Liver (tissue), 9 donors: Measurements from ENCODE around the gene NOS1AP. TPM values are rescaled to one million over a fixed set of nuclear protein-coding genes. Genes with fewer than 3 reads are reported as not detected.

Source experiments
- DNase-seq: peaks from one replicate; pipeline ENCODE4 v3.0.0-alpha.2; 2017; ENCODE audit warnings: low spot score
- H3K27ac ChIP-seq, 2 donors: one replicate each; pipeline ENCODE4 v1.7.0; 2013; ENCODE audit warnings: inconsistent platforms in 2 of 2, low read length in 2 of 2, control low read depth in 1 of 2, low read depth in 1 of 2, mild to moderate bottlenecking in 1 of 2
- H3K27me3 ChIP-seq, 4 donors: one replicate each; pipeline versions ENCODE4 v1.6.1 to v1.7.0; 2013; ENCODE audit warnings: low read length in 3 of 4, inconsistent platforms in 1 of 4, mild to moderate bottlenecking in 1 of 4, moderate library complexity in 1 of 4; ENCODE audit not compliant: control insufficient read depth in 4 of 4, insufficient read depth in 4 of 4
- H3K36me3 ChIP-seq, 4 donors: one replicate each; pipeline versions ENCODE4 v1.6.1 to v1.7.0; 2013; ENCODE audit warnings: low read length in 3 of 4, mild to moderate bottlenecking in 3 of 4, low read depth in 1 of 4, moderate library complexity in 1 of 4; ENCODE audit not compliant: control insufficient read depth in 4 of 4, insufficient read depth in 3 of 4
- H3K4me1 ChIP-seq, 4 donors: one replicate each; pipeline versions ENCODE4 v1.6.1 to v1.7.0; 2013; ENCODE audit warnings: low read length in 3 of 4, mild to moderate bottlenecking in 3 of 4, moderate library complexity in 1 of 4; ENCODE audit not compliant: control insufficient read depth in 4 of 4, insufficient read depth in 4 of 4
- H3K4me3 ChIP-seq, 3 donors: one replicate each; pipeline versions ENCODE4 v1.6.1 to v1.7.0; 2013; ENCODE audit warnings: low read length in 3 of 3, control low read depth in 1 of 3, low read depth in 1 of 3, mild to moderate bottlenecking in 1 of 3
- H3K9ac ChIP-seq, 2 donors: one replicate each; pipeline ENCODE4 v1.7.0; 2013; ENCODE audit warnings: low read length in 2 of 2, mild to moderate bottlenecking in 2 of 2, moderate library complexity in 2 of 2, control low read depth in 1 of 2, low read depth in 1 of 2
- H3K9me3 ChIP-seq, 4 donors: one replicate each; pipeline versions ENCODE4 v1.6.1 to v1.7.0; 2013; ENCODE audit warnings: low read length in 3 of 4; ENCODE audit not compliant: control insufficient read depth in 4 of 4
- CTCF ChIP-seq: fragments of 150-350 bp; IDR thresholded peaks from 2 replicates; pipeline ENCODE4 v1.5.1; 2017; ENCODE audit warnings: improper control_type of control experiment, low read depth, low read length; ENCODE audit not compliant: missing input control
- EGR1 ChIP-seq, 2 donors: IDR thresholded peaks; 2 replicates each; pipeline ENCODE4 v1.6.1; 2016 to 2018; ENCODE audit warnings: antibody characterized with exemption in 2 of 2, low read depth in 2 of 2
- FOXA1 ChIP-seq: IDR thresholded peaks from 2 replicates; pipeline ENCODE4 v1.6.1; 2016; ENCODE audit warnings: antibody characterized with exemption
- FOXA2 ChIP-seq: IDR thresholded peaks from 2 replicates; pipeline ENCODE4 v1.6.1; 2016; ENCODE audit warnings: antibody characterized with exemption
- GABPA ChIP-seq, 2 donors: IDR thresholded peaks in 1 of 2; conservative IDR thresholded peaks in 1 of 2; 2 replicates each; pipeline ENCODE4 v1.6.1; 2016; ENCODE audit warnings: antibody characterized with exemption in 2 of 2, mild to moderate bottlenecking in 1 of 2, moderate library complexity in 1 of 2
- HNF4A ChIP-seq, 2 donors: conservative IDR thresholded peaks; 2 replicates each; pipeline ENCODE4 v1.6.1; 2016; ENCODE audit warnings: antibody characterized with exemption in 2 of 2, mild to moderate bottlenecking in 2 of 2
- HNF4G ChIP-seq: IDR thresholded peaks from 2 replicates; pipeline ENCODE4 v1.6.1; 2016; ENCODE audit warnings: antibody characterized with exemption
- JUND ChIP-seq, 2 donors: IDR thresholded peaks; 2 replicates each; pipeline ENCODE4 v1.6.1; 2016; ENCODE audit warnings: antibody characterized with exemption in 2 of 2
- MAX ChIP-seq: IDR thresholded peaks from 2 replicates; pipeline ENCODE4 v1.6.1; 2016; ENCODE audit warnings: antibody characterized with exemption
- NR2F2 ChIP-seq: IDR thresholded peaks from 2 replicates; pipeline ENCODE4 v1.6.1; 2016; ENCODE audit warnings: antibody characterized with exemption
- RAD21 ChIP-seq, 2 donors: IDR thresholded peaks; 2 replicates each; pipeline ENCODE4 v1.6.1; 2016; ENCODE audit warnings: antibody characterized with exemption in 2 of 2, mild to moderate bottlenecking in 2 of 2
- REST ChIP-seq: IDR thresholded peaks from 2 replicates; pipeline ENCODE4 v1.6.1; 2016; ENCODE audit warnings: antibody characterized with exemption, mild to moderate bottlenecking
- RXRA ChIP-seq, 2 donors: IDR thresholded peaks; 2 replicates each; pipeline ENCODE4 v1.6.1; 2017 to 2018; ENCODE audit warnings: antibody characterized with exemption in 2 of 2, mild to moderate bottlenecking in 1 of 2
- SP1 ChIP-seq: IDR thresholded peaks from 2 replicates; pipeline ENCODE4 v1.6.1; 2018; ENCODE audit warnings: antibody characterized with exemption, mild to moderate bottlenecking
- TAF1 ChIP-seq: conservative IDR thresholded peaks from 2 replicates; pipeline ENCODE4 v1.6.1; 2016; ENCODE audit warnings: antibody characterized with exemption, mild to moderate bottlenecking
- YY1 ChIP-seq: IDR thresholded peaks from 2 replicates; pipeline ENCODE4 v1.6.1; 2016; ENCODE audit warnings: antibody characterized with exemption, mild to moderate bottlenecking
- WGBS: extraction: QIAGEN DNeasy Blood & Tissue Kit; methylation state at CpG from one replicate; pipeline ENCODE4 v1.1.7; 2013; 5-methylcytosine and 5-hydroxymethylcytosine counted together
- polyA plus RNA-seq, 2 donors: library from polyadenylated mRNA; stranded (reverse) in 1 of 2; unstranded in 1 of 2; fragments of 200-250 nt in 1 of 2; fragments of >200 nt in 1 of 2; fragmentation: Nextera tagmentation in 1 of 2; extraction: Ambion mirVana in 1 of 2; gene quantifications; one replicate each; pipeline versions ENCODE4 v1.2.1 to v1.2.3, GENCODE V29; 2013 to 2015
- total RNA-seq, 2 donors: library from RNA; depleted of rRNA; stranded (reverse); fragments of >200 nt; gene quantifications; one replicate each; pipeline ENCODE4 v1.2.3, GENCODE V29; 2014
- TF ChIP-seq, protein P1 (sequence below): IDR thresholded peaks from 2 replicates; pipeline ENCODE4 v1.6.1; 2016; ENCODE audit warnings: antibody characterized with exemption
- TF ChIP-seq, protein P2 (sequence below): IDR thresholded peaks from 2 replicates; pipeline ENCODE4 v1.6.1; 2016; ENCODE audit warnings: antibody characterized with exemption
- donor health status: healthy.
- donor health status: healthy.
- donor health status: healthy.
- donor health status: healthy.
- donor health status: healthy.

Gene NOS1AP
- total and polyA plus RNA-seq, 4 donors: 1.4 to 13.0 (median 4.5) TPM

DNA sequence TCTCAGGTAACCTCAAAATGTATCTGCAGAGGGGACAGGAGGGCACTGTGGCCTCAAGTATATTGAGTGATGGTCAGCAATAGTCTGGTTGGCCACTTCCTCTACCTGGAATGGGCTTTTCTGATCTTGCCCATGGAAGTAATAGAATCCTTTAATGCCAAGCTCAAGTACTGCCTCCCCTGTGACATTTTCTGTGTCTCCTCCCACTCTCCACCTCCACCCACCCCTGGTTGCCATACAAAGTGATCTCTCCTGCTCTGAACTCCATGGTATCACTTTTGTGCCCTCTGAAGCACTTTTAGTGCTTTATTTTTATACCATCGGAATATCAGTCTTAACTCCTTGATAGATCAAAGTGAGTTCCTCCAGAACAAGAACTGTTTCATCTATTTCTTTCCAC, 9.2 kb upstream of the NOS1AP start:
- Histone ChIP-seq H3K9ac (no peak overlapping the region), H3K36me3 (no peaks in the 10 kb centered on the region), H3K4me3 (no peak overlapping the region), H3K9me3 (no peaks in the 10 kb centered on the region), H3K27me3 (no peaks in the 10 kb centered on the region), H3K27ac (no peak overlapping the region), H3K4me1 (peaks cover 0 to 3% (median 1%) of the 10 kb centered on the region in 4 donors)
- no peak for TF ChIP-seq TAF1
- WGBS: 94% methylated on average over 1 of the region's 1 CpG
- DNase-seq: no peak

GRCh38 chr1:162062542-162063015, 6.9 kb upstream of the NOS1AP start:
- no peak for TF ChIP-seq FOXA1
- no peak for TF ChIP-seq RXRA (IDR thresholded peaks at IDR 0.05)
- TF ChIP-seq CTCF: no peak
- TF ChIP-seq HNF4A (conservative IDR thresholded peaks at IDR 0.05): no peak
- no peak for TF ChIP-seq JUND (IDR thresholded peaks at IDR 0.05)
- no peak for TF ChIP-seq GABPA (IDR thresholded peaks at IDR 0.05 in 1 of 2, conservative IDR thresholded peaks at IDR 0.05 in 1 of 2)
- no peak for TF ChIP-seq YY1
- TF ChIP-seq REST: no peak
- TF ChIP-seq HNF4G: no peak
- no peak for TF ChIP-seq MAX
- no peak overlapping the region for H3K9ac ChIP-seq
- no peaks in the 10 kb centered on the region for H3K9me3 ChIP-seq
- H3K27ac ChIP-seq: no peak overlapping the region
- H3K4me1 ChIP-seq: peaks cover 0 to 2% (median 0%) of the 10 kb centered on the region in 4 donors
- H3K36me3 ChIP-seq: no peaks in the 10 kb centered on the region
- WGBS: 90% methylated on average over 4 of the region's 4 CpGs
- H3K4me3 ChIP-seq: no peak overlapping the region
- H3K27me3 ChIP-seq: no peaks in the 10 kb centered on the region
- DNase-seq: no peak

- Histone ChIP-seq H3K27me3 (no peaks in the 10 kb centered on the region), H3K9me3 (no peaks in the 10 kb centered on the region), H3K4me3 (no peak overlapping the region), H3K4me1 (peaks cover 2 to 3% (median 3%) of the 10 kb centered on the region in 4 donors), H3K9ac (no peak overlapping the region), H3K27ac (no peak overlapping the region), H3K36me3 (no peaks in the 10 kb centered on the region)
- no peak for DNase-seq
- 78% methylated on average over 2 of the region's 2 CpGs for WGBS
- TF ChIP-seq NR2F2: no peak
- TF ChIP-seq, protein P1, sequence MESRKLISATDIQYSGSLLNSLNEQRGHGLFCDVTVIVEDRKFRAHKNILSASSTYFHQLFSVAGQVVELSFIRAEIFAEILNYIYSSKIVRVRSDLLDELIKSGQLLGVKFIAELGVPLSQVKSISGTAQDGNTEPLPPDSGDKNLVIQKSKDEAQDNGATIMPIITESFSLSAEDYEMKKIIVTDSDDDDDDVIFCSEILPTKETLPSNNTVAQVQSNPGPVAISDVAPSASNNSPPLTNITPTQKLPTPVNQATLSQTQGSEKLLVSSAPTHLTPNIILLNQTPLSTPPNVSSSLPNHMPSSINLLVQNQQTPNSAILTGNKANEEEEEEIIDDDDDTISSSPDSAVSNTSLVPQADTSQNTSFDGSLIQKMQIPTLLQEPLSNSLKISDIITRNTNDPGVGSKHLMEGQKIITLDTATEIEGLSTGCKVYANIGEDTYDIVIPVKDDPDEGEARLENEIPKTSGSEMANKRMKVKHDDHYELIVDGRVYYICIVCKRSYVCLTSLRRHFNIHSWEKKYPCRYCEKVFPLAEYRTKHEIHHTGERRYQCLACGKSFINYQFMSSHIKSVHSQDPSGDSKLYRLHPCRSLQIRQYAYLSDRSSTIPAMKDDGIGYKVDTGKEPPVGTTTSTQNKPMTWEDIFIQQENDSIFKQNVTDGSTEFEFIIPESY: no peak
- no peak for TF ChIP-seq MAX
- TF ChIP-seq RAD21 (IDR thresholded peaks at IDR 0.05): no peak
- no peak for TF ChIP-seq GABPA (IDR thresholded peaks at IDR 0.05 in 1 of 2, conservative IDR thresholded peaks at IDR 0.05 in 1 of 2)
- TF ChIP-seq TAF1: no peak
- no peak for TF ChIP-seq FOXA2
- TF ChIP-seq CTCF: no peak
- TF ChIP-seq, protein P2, sequence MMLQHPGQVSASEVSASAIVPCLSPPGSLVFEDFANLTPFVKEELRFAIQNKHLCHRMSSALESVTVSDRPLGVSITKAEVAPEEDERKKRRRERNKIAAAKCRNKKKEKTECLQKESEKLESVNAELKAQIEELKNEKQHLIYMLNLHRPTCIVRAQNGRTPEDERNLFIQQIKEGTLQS: no peak
- TF ChIP-seq EGR1 (IDR thresholded peaks at IDR 0.05; ENCODE audit: low read depth in 2 of 2): no peak
- TF ChIP-seq RXRA (IDR thresholded peaks at IDR 0.05): no peak
- TF ChIP-seq HNF4A (conservative IDR thresholded peaks at IDR 0.05): no peak
- no peak for TF ChIP-seq SP1
- TF ChIP-seq HNF4G: no peak
Measured at GRCh38 chr1:162065016-162065415, 4.5 kb upstream of the NOS1AP start.
